ENCODE results near the gene ZMYND19. TPM values are rescaled to one million over a fixed set of nuclear protein-coding genes. Genes with fewer than 3 reads are reported as not detected.

The ZMYND19 gene
- polyA plus RNA-seq, 2 donors, result 25.9 to 33.2 TPM

GRCh38 chr9:137614631-137615386 is 24.5 kb upstream of the ZMYND19 start:
- Histone ChIP-seq H3K27ac (ENCODE audit: low read depth in 2 of 2, low read length in 1 of 2) (no peak overlapping the region), H3K36me3 (ENCODE audit: control insufficient read depth in 2 of 2, insufficient read depth in 2 of 2, low read length in 1 of 2) (peaks cover 0 to 36% of the 10 kb centered on the region in 2 donors), H3K4me3 (ENCODE audit: low read depth in 1 of 2, low read length in 2 of 2) (no peak overlapping the region), H3K9me3 (ENCODE audit: control insufficient read depth in 2 of 2, insufficient read depth in 1 of 2, low read depth in 1 of 2, low read length in 1 of 2) (no peaks in the 10 kb centered on the region), H3K27me3 (ENCODE audit: control insufficient read depth in 1 of 2, insufficient read depth in 2 of 2, low read length in 2 of 2) (no peaks in the 10 kb centered on the region), H3K4me1 (ENCODE audit: control insufficient read depth in 2 of 2, insufficient read depth in 2 of 2, low read length in 1 of 2) (peaks cover 2 to 35% of the 10 kb centered on the region in 2 donors)
- WGBS, 2 donors, result 88 to 94% methylated on average over 25 of the region's 25 CpGs

- WGBS, 2 donors, result 92 to 93% methylated on average over 27 of the region's 27 CpGs
- Histone ChIP-seq H3K27me3 (ENCODE audit: control insufficient read depth in 1 of 2, insufficient read depth in 2 of 2, low read length in 2 of 2) (no peaks in the 10 kb centered on the region), H3K9me3 (ENCODE audit: control insufficient read depth in 2 of 2, insufficient read depth in 1 of 2, low read depth in 1 of 2, low read length in 1 of 2) (no peaks in the 10 kb centered on the region), H3K4me3 (ENCODE audit: low read depth in 1 of 2, low read length in 2 of 2) (peak overlapping the region in 1 of 2 donors; percentile 47), H3K27ac (ENCODE audit: low read depth in 2 of 2, low read length in 1 of 2) (peak overlapping the region; percentile 93 to 99), H3K36me3 (ENCODE audit: control insufficient read depth in 2 of 2, insufficient read depth in 2 of 2, low read length in 1 of 2) (peaks cover 0 to 36% of the 10 kb centered on the region in 2 donors), H3K4me1 (ENCODE audit: control insufficient read depth in 2 of 2, insufficient read depth in 2 of 2, low read length in 1 of 2) (peaks cover 2 to 35% of the 10 kb centered on the region in 2 donors)
Measured at GRCh38 chr9:137613738-137614523, 23.6 kb upstream of the ZMYND19 start.

GRCh38 chr9:137613259-137613658 is 22.9 kb upstream of the ZMYND19 start:
- H3K36me3 ChIP-seq (ENCODE audit: control insufficient read depth in 2 of 2, insufficient read depth in 2 of 2, low read length in 1 of 2), result peaks cover 0 to 36% of the 10 kb centered on the region in 2 donors
- WGBS, 2 donors, result 84 to 88% methylated on average over 5 of the region's 5 CpGs
- H3K27me3 ChIP-seq (ENCODE audit: control insufficient read depth in 1 of 2, insufficient read depth in 2 of 2, low read length in 2 of 2), result no peaks in the 10 kb centered on the region
- H3K4me3 ChIP-seq (ENCODE audit: low read depth in 1 of 2, low read length in 2 of 2), result peak overlapping the region in 1 of 2 donors; percentile 47
- no peaks in the 10 kb centered on the region for H3K9me3 ChIP-seq (ENCODE audit: control insufficient read depth in 2 of 2, insufficient read depth in 1 of 2, low read depth in 1 of 2, low read length in 1 of 2)
- H3K27ac ChIP-seq (ENCODE audit: low read depth in 2 of 2, low read length in 1 of 2), result peak overlapping the region; percentile 93 to 99
- H3K4me1 ChIP-seq (ENCODE audit: control insufficient read depth in 2 of 2, insufficient read depth in 2 of 2, low read length in 1 of 2), result peaks cover 2 to 35% of the 10 kb centered on the region in 2 donors

DNA sequence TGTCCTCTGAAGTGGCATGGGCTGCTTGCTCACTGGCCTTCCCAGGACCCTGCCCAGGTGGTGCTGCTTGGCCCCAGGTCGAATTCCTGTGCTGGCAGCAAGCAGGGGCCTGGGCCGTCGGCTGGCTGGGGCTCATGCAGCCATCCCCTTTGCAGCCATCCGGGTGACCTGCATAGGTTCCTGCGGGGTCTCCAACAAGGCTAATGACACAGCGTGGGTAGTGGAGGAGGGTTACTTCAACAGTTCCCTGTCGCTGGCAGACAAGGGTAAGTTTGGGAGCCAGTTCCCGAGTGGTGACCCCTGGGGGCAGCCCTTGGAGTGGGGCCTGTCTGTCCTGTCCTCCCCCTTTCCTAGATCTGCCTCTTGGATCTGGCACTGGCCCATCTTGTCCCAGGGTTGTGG is 22.4 kb upstream of the ZMYND19 start:
- WGBS, 2 donors, result 53% methylated on average over 8 of the region's 8 CpGs
- Histone ChIP-seq H3K4me3 (ENCODE audit: low read depth in 1 of 2, low read length in 2 of 2) (peak overlapping the region; percentile 36 to 47), H3K27ac (ENCODE audit: low read depth in 2 of 2, low read length in 1 of 2) (peak overlapping the region; percentile 93 to 99), H3K4me1 (ENCODE audit: control insufficient read depth in 2 of 2, insufficient read depth in 2 of 2, low read length in 1 of 2) (peaks cover 2 to 34% of the 10 kb centered on the region in 2 donors), H3K27me3 (ENCODE audit: control insufficient read depth in 1 of 2, insufficient read depth in 2 of 2, low read length in 2 of 2) (no peaks in the 10 kb centered on the region), H3K36me3 (ENCODE audit: control insufficient read depth in 2 of 2, insufficient read depth in 2 of 2, low read length in 1 of 2) (peaks cover 0 to 36% of the 10 kb centered on the region in 2 donors), H3K9me3 (ENCODE audit: control insufficient read depth in 2 of 2, insufficient read depth in 1 of 2, low read depth in 1 of 2, low read length in 1 of 2) (no peaks in the 10 kb centered on the region)

DNA sequence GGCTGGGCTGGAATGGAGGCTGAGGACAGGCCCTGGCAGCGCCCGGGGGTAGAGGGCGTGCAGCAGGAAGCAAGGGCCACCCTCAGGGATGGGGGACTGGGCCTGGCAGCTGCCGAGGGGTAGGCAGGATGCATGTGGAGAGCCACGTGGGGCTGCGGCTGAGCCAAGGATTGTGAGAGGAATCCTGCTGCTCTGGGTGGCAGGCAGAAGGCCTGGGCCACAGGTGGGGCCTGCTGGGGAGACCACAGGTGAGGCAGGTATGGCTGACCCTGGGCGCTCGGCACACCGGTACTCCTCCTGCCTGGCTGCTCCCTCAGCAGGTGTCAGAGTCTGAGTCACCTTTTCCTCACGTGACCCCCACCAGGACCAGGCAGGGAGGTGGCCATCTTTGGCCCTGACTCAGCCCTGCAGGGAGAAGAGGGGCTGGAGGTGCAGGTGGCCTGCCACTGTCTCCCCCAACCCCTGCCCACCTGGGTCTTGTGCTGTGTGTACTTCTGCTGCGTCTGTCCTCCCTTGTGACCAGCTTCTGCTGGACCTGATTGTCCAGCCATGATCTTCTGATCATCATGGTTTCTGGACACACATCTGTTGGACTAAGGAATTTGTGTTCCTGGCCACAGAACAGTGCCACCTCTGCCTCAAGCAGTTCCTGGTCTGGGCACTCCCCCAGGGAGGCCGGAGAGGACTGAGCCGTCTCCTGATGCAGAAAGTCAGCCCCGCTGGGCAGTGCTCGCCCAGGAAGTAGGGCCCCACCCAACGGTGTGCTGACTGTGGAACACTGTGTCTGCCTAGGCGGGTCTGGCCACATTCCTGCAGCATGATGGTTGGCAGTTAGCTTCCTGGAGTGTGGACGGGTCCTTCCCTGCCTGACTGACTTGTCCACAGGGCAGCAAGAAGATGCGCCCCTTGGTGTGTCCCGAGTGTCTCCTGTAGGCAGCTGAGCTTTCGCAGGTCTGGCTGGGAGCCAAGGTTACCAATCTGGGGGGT is 21.6 kb upstream of the ZMYND19 start:
- peaks cover 7 to 39% of the 10 kb centered on the region in 2 donors for H3K4me1 ChIP-seq (ENCODE audit: control insufficient read depth in 2 of 2, insufficient read depth in 2 of 2, low read length in 1 of 2)
- peaks cover 0 to 34% of the 10 kb centered on the region in 2 donors for H3K36me3 ChIP-seq (ENCODE audit: control insufficient read depth in 2 of 2, insufficient read depth in 2 of 2, low read length in 1 of 2)
- peak overlapping the region; percentile 36 to 47 for H3K4me3 ChIP-seq (ENCODE audit: low read depth in 1 of 2, low read length in 2 of 2)
- no peaks in the 10 kb centered on the region for H3K9me3 ChIP-seq (ENCODE audit: control insufficient read depth in 2 of 2, insufficient read depth in 1 of 2, low read depth in 1 of 2, low read length in 1 of 2)
- H3K27ac ChIP-seq (ENCODE audit: low read depth in 2 of 2, low read length in 1 of 2), result peak overlapping the region; percentile 93 to 99
- no peaks in the 10 kb centered on the region for H3K27me3 ChIP-seq (ENCODE audit: control insufficient read depth in 1 of 2, insufficient read depth in 2 of 2, low read length in 2 of 2)
- WGBS, 2 donors, result 29 to 35% methylated on average over 21 of the region's 21 CpGs

DNA sequence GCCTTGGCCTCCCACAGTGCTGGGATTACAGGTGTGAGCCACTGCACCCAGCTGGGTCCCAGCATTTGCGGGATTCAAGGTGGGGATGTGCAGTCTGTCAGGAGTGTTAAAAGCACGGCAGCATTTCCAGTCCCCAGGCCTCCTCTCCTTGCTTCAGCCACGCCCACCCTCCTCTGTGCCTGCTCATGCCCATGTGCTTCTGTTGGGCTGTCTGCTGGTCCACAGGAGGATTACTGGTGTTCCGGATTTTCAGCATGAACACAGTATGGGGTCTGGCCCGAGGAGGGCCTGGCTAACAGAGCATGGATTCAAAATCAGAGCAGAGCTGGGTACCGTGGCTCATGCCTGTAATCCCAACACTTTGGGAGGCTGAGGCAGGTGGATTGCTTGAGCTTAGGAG is 20.6 kb upstream of the ZMYND19 start:
- peaks cover 0 to 32% of the 10 kb centered on the region in 2 donors for H3K36me3 ChIP-seq (ENCODE audit: control insufficient read depth in 2 of 2, insufficient read depth in 2 of 2, low read length in 1 of 2)
- H3K27me3 ChIP-seq (ENCODE audit: control insufficient read depth in 1 of 2, insufficient read depth in 2 of 2, low read length in 2 of 2), result no peaks in the 10 kb centered on the region
- H3K4me3 ChIP-seq (ENCODE audit: low read depth in 1 of 2, low read length in 2 of 2), result no peak overlapping the region
- WGBS, 2 donors, result 70 to 71% methylated on average over 6 of the region's 6 CpGs
- peak overlapping the region; percentile 93 to 99 for H3K27ac ChIP-seq (ENCODE audit: low read depth in 2 of 2, low read length in 1 of 2)
- peaks cover 13 to 45% of the 10 kb centered on the region in 2 donors for H3K4me1 ChIP-seq (ENCODE audit: control insufficient read depth in 2 of 2, insufficient read depth in 2 of 2, low read length in 1 of 2)
- H3K9me3 ChIP-seq (ENCODE audit: control insufficient read depth in 2 of 2, insufficient read depth in 1 of 2, low read depth in 1 of 2, low read length in 1 of 2), result no peaks in the 10 kb centered on the region

GRCh38 chr9:137607141-137607857 is 17.0 kb upstream of the ZMYND19 start:
- H3K27me3 ChIP-seq (ENCODE audit: control insufficient read depth in 1 of 2, insufficient read depth in 2 of 2, low read length in 2 of 2), result no peaks in the 10 kb centered on the region
- 51 to 53% methylated on average over 17 of the region's 17 CpGs for WGBS, 2 donors
- peaks cover 0 to 2% of the 10 kb centered on the region in 2 donors for H3K36me3 ChIP-seq (ENCODE audit: control insufficient read depth in 2 of 2, insufficient read depth in 2 of 2, low read length in 1 of 2)
- no peaks in the 10 kb centered on the region for H3K9me3 ChIP-seq (ENCODE audit: control insufficient read depth in 2 of 2, insufficient read depth in 1 of 2, low read depth in 1 of 2, low read length in 1 of 2)
- H3K4me1 ChIP-seq (ENCODE audit: control insufficient read depth in 2 of 2, insufficient read depth in 2 of 2, low read length in 1 of 2), result peaks cover 15 to 34% of the 10 kb centered on the region in 2 donors
- H3K4me3 ChIP-seq (ENCODE audit: low read depth in 1 of 2, low read length in 2 of 2), result peak overlapping the region; percentile 79 to 89
- H3K27ac ChIP-seq (ENCODE audit: low read depth in 2 of 2, low read length in 1 of 2), result peak overlapping the region; percentile 55 to 94

- Histone ChIP-seq H3K4me1 (ENCODE audit: control insufficient read depth in 2 of 2, insufficient read depth in 2 of 2, low read length in 1 of 2) (peaks cover 15 to 28% of the 10 kb centered on the region in 2 donors), H3K9me3 (ENCODE audit: control insufficient read depth in 2 of 2, insufficient read depth in 1 of 2, low read depth in 1 of 2, low read length in 1 of 2) (no peaks in the 10 kb centered on the region), H3K36me3 (ENCODE audit: control insufficient read depth in 2 of 2, insufficient read depth in 2 of 2, low read length in 1 of 2) (peaks cover 0 to 2% of the 10 kb centered on the region in 2 donors), H3K4me3 (ENCODE audit: low read depth in 1 of 2, low read length in 2 of 2) (peak overlapping the region; percentile 79 to 89), H3K27me3 (ENCODE audit: control insufficient read depth in 1 of 2, insufficient read depth in 2 of 2, low read length in 2 of 2) (no peaks in the 10 kb centered on the region), H3K27ac (ENCODE audit: low read depth in 2 of 2, low read length in 1 of 2) (peak overlapping the region; percentile 91 to 94)
- 34 to 45% methylated on average over 13 of the region's 13 CpGs for WGBS, 2 donors
Measured at GRCh38 chr9:137606734-137607138, 16.4 kb upstream of the ZMYND19 start.

All from esophagus (tissue), 2 donors.